HCT116 (cell line): ENCODE results near the gene ZNHIT6. TPM values are rescaled to one million over a fixed set of nuclear protein-coding genes. Genes with fewer than 3 reads are reported as not detected.

ENCODE experiments used
- ATAC-seq: fragments of 200-7000 bp; cut with Tn5 transposase; 2 replicates; pipeline ENCODE4 v1.9.1; 2020; ENCODE audit warnings: mild to moderate bottlenecking, moderate library complexity
- BruUV-seq: library from RNA; stranded (reverse); fragments of 400-500 nt; replicated peaks from 2 replicates; lab custom pipeline; 2021; lab: Mats Ljungman, UMichigan
- CTCF ChIA-PET: fragments of 300-600 bp; sonication (Branson Sonifier 250); formaldehyde crosslinking; loops from one replicate; lab custom pipeline; 2021; ENCODE audit warnings: antibody characterized with exemption; lab: Charles Lee
- POLR2A ChIA-PET: fragments of 300-600, 350-600 bp; sonication (Branson Sonifier 250); formaldehyde crosslinking; loops from one replicate; lab custom pipeline; 2021; ENCODE audit warnings: antibody characterized with exemption; lab: Charles Lee
- RAD21 ChIA-PET, 2 experiments: fragments of 300-600 bp; sonication (Branson Sonifier 250); formaldehyde crosslinking; loops; one replicate each; lab custom pipeline; 2023; ENCODE audit warnings: low total read pairs in 2 of 2; ENCODE audit not compliant: uncharacterized antibody in 2 of 2, unreplicated experiment in 2 of 2, low non-redundant PET in 1 of 2; lab: Charles Lee
- DNase-seq: peaks from one replicate; pipeline ENCODE4 v3.0.0-alpha.2; 2010; ENCODE audit warnings: low read depth, low spot score
- H2AFZ ChIP-seq: fragments of 200-600 bp; shearing (Covaris generic), sonication (generic); 2 replicates; pipeline ENCODE4 v1.6.1; 2017; ENCODE audit warnings: low read depth, mixed run types, mixed read lengths, antibody characterized with exemption, low read length; ENCODE audit not compliant: poor library complexity, severe bottlenecking
- H3K27ac ChIP-seq: 2 replicates; pipeline ENCODE4 v1.5.1; 2012; ENCODE audit warnings: low read depth, low read length
- H3K27me3 ChIP-seq: fragments of 200-600 bp; sonication (generic); 2 replicates; pipeline ENCODE4 v1.6.1; 2016; ENCODE audit warnings: mixed run types, low read length, mixed read lengths; ENCODE audit not compliant: insufficient read depth
- H3K36me3 ChIP-seq, 2 experiments: fragments of 200-500 bp in 1 of 2; fragments of 200-600 bp in 1 of 2; sonication (Bioruptor generic) in 1 of 2; sonication (generic) in 1 of 2; 2 replicates each; pipeline versions ENCODE4 v1.5.1 to v1.6.1; 2014 to 2016; ENCODE audit warnings: low read length in 2 of 2, inconsistent platforms in 1 of 2, mixed read lengths in 1 of 2, mixed run types in 1 of 2; ENCODE audit not compliant: insufficient read depth in 2 of 2, control insufficient read depth in 1 of 2
- H3K4me1 ChIP-seq, 2 experiments: fragments of 200-600 bp in 1 of 2; sonication (generic) in 1 of 2; 2 replicates each; pipeline versions ENCODE4 v1.5.1 to v1.6.1; 2012 to 2017; ENCODE audit warnings: low read length in 2 of 2, inconsistent platforms in 1 of 2, mild to moderate bottlenecking in 1 of 2, mixed read lengths in 1 of 2, mixed run types in 1 of 2, moderate library complexity in 1 of 2; ENCODE audit not compliant: insufficient read depth in 2 of 2, control insufficient read depth in 1 of 2
- H3K4me2 ChIP-seq: fragments of 200-600 bp; sonication (generic); 2 replicates; pipeline ENCODE4 v1.6.1; 2017; ENCODE audit warnings: mixed run types, low read length, mixed read lengths
- H3K4me3 ChIP-seq, 2 experiments: fragments of 200-600 bp in 1 of 2; sonication (generic) in 1 of 2; replicated peaks in 1 of 2; 2 replicates each; pipeline ENCODE4 v1.5.1; 2011 to 2016; ENCODE audit warnings: low read length in 2 of 2, control low read depth in 1 of 2, low read depth in 1 of 2, mild to moderate bottlenecking in 1 of 2, mixed read lengths in 1 of 2, mixed run types in 1 of 2
- H3K79me2 ChIP-seq: fragments of 200-600 bp; sonication (generic); 2 replicates; pipeline ENCODE4 v1.6.1; 2017; ENCODE audit warnings: mild to moderate bottlenecking, mixed run types, low read length, moderate library complexity, mixed read lengths; ENCODE audit not compliant: insufficient read depth
- H3K9ac ChIP-seq: fragments of 200-600 bp; sonication (generic); 2 replicates; pipeline ENCODE4 v1.6.1; 2016; ENCODE audit warnings: low read length, mixed read lengths
- H3K9me2 ChIP-seq: fragments of 200-600 bp; sonication (generic), shearing (Covaris generic); 2 replicates; pipeline ENCODE4 v1.6.1; 2017; ENCODE audit warnings: mixed run types, mild to moderate bottlenecking, moderate library complexity; ENCODE audit not compliant: insufficient read depth
- H3K9me3 ChIP-seq, 2 experiments: fragments of 200-500 bp in 1 of 2; fragments of 200-600 bp in 1 of 2; sonication (Bioruptor generic) in 1 of 2; sonication (generic) in 1 of 2; 2 replicates each; pipeline ENCODE4 v1.6.1; 2014 to 2017; ENCODE audit warnings: low read length in 2 of 2, mixed read lengths in 2 of 2, inconsistent platforms in 1 of 2, low read depth in 1 of 2, mild to moderate bottlenecking in 1 of 2, mixed run types in 1 of 2, moderate library complexity in 1 of 2; ENCODE audit not compliant: control insufficient read depth in 1 of 2, insufficient read depth in 1 of 2
- H4K20me1 ChIP-seq: fragments of 200-600 bp; sonication (generic), shearing (Covaris generic); 2 replicates; pipeline ENCODE4 v1.6.1; 2017; ENCODE audit warnings: mixed run types, mild to moderate bottlenecking, moderate library complexity; ENCODE audit not compliant: insufficient read depth
- CEBPB ChIP-seq: IDR thresholded peaks from 2 replicates; pipeline ENCODE4 v1.6.1; 2012; ENCODE audit warnings: low read depth
- FOSL1 ChIP-seq: IDR thresholded peaks from 2 replicates; pipeline ENCODE4 v1.6.1; 2012; ENCODE audit warnings: low read depth
- JUND ChIP-seq: IDR thresholded peaks from 2 replicates; pipeline ENCODE4 v1.6.1; 2012
- POLR2A ChIP-seq: IDR thresholded peaks from 2 replicates; pipeline ENCODE4 v1.7.0; 2011; ENCODE audit warnings: borderline replicate concordance; ENCODE audit not compliant: insufficient read depth, insufficient read length; ENCODE audit errors: extremely low read depth
- POLR2AphosphoS5 ChIP-seq: IDR thresholded peaks from 2 replicates; pipeline ENCODE4 v1.6.1; 2011; ENCODE audit warnings: mild to moderate bottlenecking, low read depth, low read length, moderate library complexity
- RAD21 ChIP-seq: IDR thresholded peaks from 2 replicates; pipeline ENCODE4 v1.6.1; 2012; ENCODE audit warnings: low read depth, mild to moderate bottlenecking
- REST ChIP-seq: IDR thresholded peaks from 2 replicates; pipeline ENCODE4 v1.6.1; 2012; ENCODE audit warnings: low read depth
- SIN3A ChIP-seq: IDR thresholded peaks from 2 replicates; pipeline ENCODE4 v1.6.1; 2012; ENCODE audit warnings: low read depth
- SP1 ChIP-seq: IDR thresholded peaks from 2 replicates; pipeline ENCODE4 v1.6.1; 2012; ENCODE audit warnings: low read depth
- ZNF274 ChIP-seq: fragments of 200-500 bp; sonication (Bioruptor generic); IDR thresholded peaks from 2 replicates; pipeline ENCODE4 v1.6.1; 2014; ENCODE audit warnings: mild to moderate bottlenecking, low read depth, low read length, inconsistent platforms
- intact Hi-C: fragments of 100-400 bp; cut with micrococcal nuclease; formaldehyde crosslinking; loops from 2 replicates; pipeline ENCODE4 v1.10.0; 2022
- total RNA-seq: library from RNA; stranded (reverse); gene quantifications from one replicate; pipeline ENCODE4 v1.2.1, GENCODE V29; 2021; ENCODE audit not compliant: unreplicated experiment

The ZNHIT6 gene
- total RNA-seq, 1 experiment from 2014 or later, result 18.4 TPM

GRCh38 chr1:85655315-85655714, 52.9 kb downstream of the ZNHIT6 start:
- no peaks in the 10 kb centered on the region for H3K27me3 ChIP-seq
- no peak overlapping the region for H3K4me3 ChIP-seq
- H3K4me1 ChIP-seq, result peaks cover 0 to 20% of the 10 kb centered on the region in 2 experiments; a peak in 2 of 4 replicates
- ChIA-PET POLR2A (no interaction called here), RAD21 (no interaction called here), CTCF (interaction anchor here (0.7 kb wide), 1 partner anchor 37 kb away, joined by 3 read pairs; no protein-coding TSS in a partner anchor)
- no peaks in the 10 kb centered on the region for H4K20me1 ChIP-seq
- no peak overlapping the region for H3K27ac ChIP-seq
- no peak overlapping the region for H2AFZ ChIP-seq
- no TSS peak for BruUV-seq
- peaks cover 0 to 7% of the 10 kb centered on the region in 2 experiments; a peak in 1 of 4 replicates for H3K36me3 ChIP-seq
- H3K9ac ChIP-seq, result no peak overlapping the region
- TF ChIP-seq POLR2A, result no peak
- no peak for TF ChIP-seq ZNF274
- TF ChIP-seq SIN3A, result no peak
- no peak for TF ChIP-seq POLR2AphosphoS5
- TF ChIP-seq RAD21, result no peak
- intact Hi-C loops, result no loop called here
- H3K4me2 ChIP-seq, result no peak overlapping the region
- H3K9me3 ChIP-seq, result no peaks in the 10 kb centered on the region
- ATAC-seq (no peak), DNase-seq (no peak)
- H3K79me2 ChIP-seq, result no peaks in the 10 kb centered on the region; the same call in 1 of the 2 replicates
- H3K9me2 ChIP-seq, result no peaks in the 10 kb centered on the region

- Histone ChIP-seq H3K27me3 (no peaks in the 10 kb centered on the region), H3K36me3 (peaks cover 0 to 10% of the 10 kb centered on the region in 2 experiments; a peak in 1 of 4 replicates), H3K9ac (no peak overlapping the region), H3K9me2 (no peaks in the 10 kb centered on the region), H4K20me1 (no peaks in the 10 kb centered on the region), H3K27ac (no peak overlapping the region), H3K4me3 (no peak overlapping the region), H3K4me1 (peaks cover 0 to 20% of the 10 kb centered on the region in 2 experiments; a peak in 2 of 4 replicates), H3K4me2 (peak overlapping the region; percentile 33), H3K79me2 (no peaks in the 10 kb centered on the region; the same call in 1 of the 2 replicates), H3K9me3 (no peaks in the 10 kb centered on the region), H2AFZ (no peak overlapping the region)
- CTCF ChIA-PET, result no interaction called here
- peak; percentile 6 for DNase-seq
- BruUV-seq, result no TSS peak
- POLR2A ChIA-PET, result no interaction called here
- RAD21 ChIA-PET, result no interaction called here
- no peak; the same call in 1 of the 2 replicates for ATAC-seq
- TF ChIP-seq CEBPB, result 0 out of 2 replicates have a peak, but pooled peaks have one; percentile 10
- peak; percentile 31; the same call in 1 of the 2 replicates for TF ChIP-seq JUND
- no peak for TF ChIP-seq REST
- peak; percentile 33; the same call in 1 of the 2 replicates for TF ChIP-seq FOSL1
- TF ChIP-seq SP1, result peak; percentile 22; the same call in 1 of the 2 replicates
- intact Hi-C loops, result no loop called here
These were observed 54.0 kb downstream of the ZNHIT6 start for GRCh38 chr1:85654066-85654782.
